DND-41 (cell line): ENCODE results near the gene SRMS.

Experiments used
- ATAC-seq: fragments of 200-7000 bp; cut with Tn5 transposase; 3 replicates; pipeline ENCODE4 v1.9.1; 2021; ENCODE audit warnings: low read depth; ENCODE audit not compliant: insufficient read depth
- DNase-seq: peaks from one replicate; pipeline ENCODE4 v3.0.0-alpha.2; 2020
- H2AFZ ChIP-seq: 2 replicates; pipeline ENCODE4 v1.6.0; 2012; ENCODE audit warnings: low read depth, low read length
- H3K27ac ChIP-seq: 2 replicates; pipeline ENCODE4 v1.5.1; 2012; ENCODE audit warnings: low read length, inconsistent platforms
- H3K27me3 ChIP-seq: fragments of 200-600 bp; sonication (generic); 2 replicates; pipeline ENCODE4 v1.6.0; 2012; ENCODE audit warnings: low read length, mild to moderate bottlenecking, inconsistent platforms; ENCODE audit not compliant: insufficient read depth, poor library complexity
- H3K36me3 ChIP-seq: 2 replicates; pipeline ENCODE4 v1.5.1; 2012; ENCODE audit warnings: low read length, inconsistent platforms; ENCODE audit not compliant: insufficient read depth
- H3K4me1 ChIP-seq: 2 replicates; pipeline ENCODE4 v1.5.1; 2012; ENCODE audit warnings: mild to moderate bottlenecking, low read length; ENCODE audit not compliant: insufficient read depth
- H3K4me2 ChIP-seq: 2 replicates; pipeline ENCODE4 v1.6.0; 2012; ENCODE audit warnings: mild to moderate bottlenecking, moderate library complexity, low read length, inconsistent platforms; ENCODE audit not compliant: insufficient read depth
- H3K4me3 ChIP-seq, 2 experiments: fragments of 200-600 bp in 1 of 2; shearing (Covaris generic) in 1 of 2; 2 replicates each; pipeline ENCODE4 v1.5.1; 2012 to 2016; ENCODE audit warnings: inconsistent platforms in 2 of 2, low read length in 2 of 2, mild to moderate bottlenecking in 2 of 2, low read depth in 1 of 2, moderate library complexity in 1 of 2
- H3K79me2 ChIP-seq: 2 replicates; pipeline ENCODE4 v1.6.0; 2012; ENCODE audit warnings: low read length, inconsistent platforms; ENCODE audit not compliant: insufficient read depth
- H3K9ac ChIP-seq: 2 replicates; pipeline ENCODE4 v1.6.0; 2012; ENCODE audit warnings: low read depth, mild to moderate bottlenecking, inconsistent platforms, low read length, moderate library complexity
- H3K9me3 ChIP-seq: 2 replicates; pipeline ENCODE4 v1.5.1; 2012; ENCODE audit warnings: low read length, moderate library complexity, mild to moderate bottlenecking, inconsistent platforms; ENCODE audit not compliant: insufficient read depth, severe bottlenecking
- H4K20me1 ChIP-seq: 2 replicates; pipeline ENCODE4 v1.6.0; 2012; ENCODE audit warnings: low read length; ENCODE audit not compliant: insufficient read depth
- CTCF ChIP-seq: IDR thresholded peaks from 2 replicates; pipeline ENCODE4 v1.5.1; 2012; ENCODE audit warnings: borderline replicate concordance, low read length, moderate library complexity, mild to moderate bottlenecking; ENCODE audit not compliant: poor library complexity, severe bottlenecking; ENCODE audit errors: extremely low read depth
- EZH2 ChIP-seq: IDR thresholded peaks from 3 replicates; pipeline ENCODE4 v1.6.1; 2012; ENCODE audit warnings: borderline replicate concordance, low read depth, mild to moderate bottlenecking, moderate library complexity, low read length, inconsistent platforms; ENCODE audit not compliant: severe bottlenecking

Gene SRMS

GRCh38 chr20:63546256-63546955 is 1.1 kb downstream of the SRMS start:
- Histone ChIP-seq H3K27me3 (peaks cover 4% of the 10 kb centered on the region), H3K36me3 (no peaks in the 10 kb centered on the region), H3K9ac (no peak overlapping the region), H3K4me3 (no peak overlapping the region), H3K4me1 (no peaks in the 10 kb centered on the region), H3K9me3 (no peaks in the 10 kb centered on the region), H3K4me2 (no peak overlapping the region), H2AFZ (no peak overlapping the region), H3K27ac (no peak overlapping the region), H4K20me1 (peaks cover 7% of the 10 kb centered on the region), H3K79me2 (no peaks in the 10 kb centered on the region)
- ATAC-seq (no peak), DNase-seq (no peak)
- TF ChIP-seq EZH2, result no peak
- no peak for TF ChIP-seq CTCF

- no peak overlapping the region for H3K4me2 ChIP-seq
- no peak overlapping the region for H3K27ac ChIP-seq
Observed at GRCh38 chr20:63545814-63546213, 1.7 kb downstream of the SRMS start.

GRCh38 chr20:63544958-63545516 is 2.5 kb downstream of the SRMS start:
- H3K9ac ChIP-seq, result no peak overlapping the region
- no peak for TF ChIP-seq EZH2
- TF ChIP-seq CTCF, result no peak
- no peak overlapping the region for H2AFZ ChIP-seq
- no peaks in the 10 kb centered on the region for H3K9me3 ChIP-seq
- peaks cover 7% of the 10 kb centered on the region for H4K20me1 ChIP-seq
- H3K4me3 ChIP-seq, result no peak overlapping the region
- no peak overlapping the region for H3K4me2 ChIP-seq
- no peaks in the 10 kb centered on the region for H3K36me3 ChIP-seq
- H3K27ac ChIP-seq, result no peak overlapping the region
- DNase-seq (no peak), ATAC-seq (no peak)
- H3K27me3 ChIP-seq, result peaks cover 4% of the 10 kb centered on the region
- no peaks in the 10 kb centered on the region for H3K4me1 ChIP-seq
- H3K79me2 ChIP-seq, result no peaks in the 10 kb centered on the region

More at GRCh38 chr20:63545814-63546213, 1.7 kb downstream of the SRMS start:
- H3K79me2 ChIP-seq, result no peaks in the 10 kb centered on the region
- no peak overlapping the region for H3K4me3 ChIP-seq
- H3K9me3 ChIP-seq, result no peaks in the 10 kb centered on the region
- H3K4me1 ChIP-seq, result no peaks in the 10 kb centered on the region
- H2AFZ ChIP-seq, result no peak overlapping the region
- peaks cover 4% of the 10 kb centered on the region for H3K27me3 ChIP-seq
- peaks cover 7% of the 10 kb centered on the region for H4K20me1 ChIP-seq
- no peak for DNase-seq
- no peak for TF ChIP-seq EZH2
- TF ChIP-seq CTCF, result no peak
- no peak overlapping the region for H3K9ac ChIP-seq
- H3K36me3 ChIP-seq, result no peaks in the 10 kb centered on the region
- no peak for ATAC-seq
